ENCODE data around the gene PA2G4. TPM values are rescaled to one million over a fixed set of nuclear protein-coding genes. Genes with fewer than 3 reads are reported as not detected.

PA2G4 gene
- total RNA-seq, 1 experiment from 2014 or later, result 406 TPM

DNA sequence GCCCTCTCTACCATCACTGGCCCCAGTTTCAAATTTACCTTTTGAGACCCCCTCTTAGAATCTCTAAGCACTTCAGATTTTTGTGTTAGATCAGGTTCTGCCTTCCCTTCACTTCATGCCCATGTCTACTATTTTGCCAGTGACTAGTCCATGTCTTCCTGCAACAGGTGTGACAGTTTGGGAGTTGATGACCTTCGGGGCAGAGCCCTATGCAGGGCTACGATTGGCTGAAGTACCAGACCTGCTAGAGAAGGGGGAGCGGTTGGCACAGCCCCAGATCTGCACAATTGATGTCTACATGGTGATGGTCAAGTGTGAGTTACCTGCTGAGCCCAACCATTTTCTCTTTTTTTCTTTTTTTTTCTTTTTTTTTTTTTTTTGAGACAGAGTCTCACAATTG lies 5.8 kb upstream of the PA2G4 start:
- 0 out of 2 replicates have a peak, but pooled peaks cover 3% of the 10 kb centered on the region for H3K36me3 ChIP-seq (ENCODE audit: low read depth, low read length)
- ATAC-seq, result no peak
- H3K9me3 ChIP-seq (ENCODE audit: low read length), result no peaks in the 10 kb centered on the region
- no TSS peak for BruUV-seq (replicated peaks)
- CTCF ChIA-PET, result no interaction called here
- no peaks in the 10 kb centered on the region for H4K20me1 ChIP-seq (ENCODE audit: low read length)
- no peak overlapping the region for H3K4me2 ChIP-seq (ENCODE audit: low read length)
- H3K4me1 ChIP-seq (ENCODE audit: insufficient read depth, low read length), result peaks cover 9% of the 10 kb centered on the region
- H3K27ac ChIP-seq (ENCODE audit: low read length), result no peak overlapping the region
- H3K9me2 ChIP-seq (replicated peaks; ENCODE audit: low read length), result no peaks in the 10 kb centered on the region
- H2AFZ ChIP-seq (ENCODE audit: low read length), result no peak overlapping the region
- no peak overlapping the region for H3K9ac ChIP-seq (ENCODE audit: low read length)
- no peak for DNase-seq
- intact Hi-C loops (cut with micrococcal nuclease), result no loop called here
- no peaks in the 10 kb centered on the region for H3K27me3 ChIP-seq (ENCODE audit: low read length)
- no peak overlapping the region for H3K4me3 ChIP-seq (ENCODE audit: low read length)
- no peaks in the 10 kb centered on the region for H3K79me2 ChIP-seq (ENCODE audit: low read length)
- no peak for TF ChIP-seq EZH2 (IDR thresholded peaks at IDR 0.05; ENCODE audit: low read length, unreplicated experiment)
- TF ChIP-seq, protein P1, sequence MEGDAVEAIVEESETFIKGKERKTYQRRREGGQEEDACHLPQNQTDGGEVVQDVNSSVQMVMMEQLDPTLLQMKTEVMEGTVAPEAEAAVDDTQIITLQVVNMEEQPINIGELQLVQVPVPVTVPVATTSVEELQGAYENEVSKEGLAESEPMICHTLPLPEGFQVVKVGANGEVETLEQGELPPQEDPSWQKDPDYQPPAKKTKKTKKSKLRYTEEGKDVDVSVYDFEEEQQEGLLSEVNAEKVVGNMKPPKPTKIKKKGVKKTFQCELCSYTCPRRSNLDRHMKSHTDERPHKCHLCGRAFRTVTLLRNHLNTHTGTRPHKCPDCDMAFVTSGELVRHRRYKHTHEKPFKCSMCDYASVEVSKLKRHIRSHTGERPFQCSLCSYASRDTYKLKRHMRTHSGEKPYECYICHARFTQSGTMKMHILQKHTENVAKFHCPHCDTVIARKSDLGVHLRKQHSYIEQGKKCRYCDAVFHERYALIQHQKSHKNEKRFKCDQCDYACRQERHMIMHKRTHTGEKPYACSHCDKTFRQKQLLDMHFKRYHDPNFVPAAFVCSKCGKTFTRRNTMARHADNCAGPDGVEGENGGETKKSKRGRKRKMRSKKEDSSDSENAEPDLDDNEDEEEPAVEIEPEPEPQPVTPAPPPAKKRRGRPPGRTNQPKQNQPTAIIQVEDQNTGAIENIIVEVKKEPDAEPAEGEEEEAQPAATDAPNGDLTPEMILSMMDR (conservative IDR thresholded peaks at IDR 0.05; ENCODE audit: low read depth, low read length), result no peak
- TF ChIP-seq EZH2phosphoT487 (IDR thresholded peaks at IDR 0.05; ENCODE audit: borderline replicate concordance, low read length), result no peak
- POLR2A ChIA-PET (ENCODE audit: unreplicated experiment), result no interaction called here
- no peaks in the 10 kb centered on the region for H3F3A ChIP-seq (ENCODE audit: low read length, unreplicated experiment)

DNA sequence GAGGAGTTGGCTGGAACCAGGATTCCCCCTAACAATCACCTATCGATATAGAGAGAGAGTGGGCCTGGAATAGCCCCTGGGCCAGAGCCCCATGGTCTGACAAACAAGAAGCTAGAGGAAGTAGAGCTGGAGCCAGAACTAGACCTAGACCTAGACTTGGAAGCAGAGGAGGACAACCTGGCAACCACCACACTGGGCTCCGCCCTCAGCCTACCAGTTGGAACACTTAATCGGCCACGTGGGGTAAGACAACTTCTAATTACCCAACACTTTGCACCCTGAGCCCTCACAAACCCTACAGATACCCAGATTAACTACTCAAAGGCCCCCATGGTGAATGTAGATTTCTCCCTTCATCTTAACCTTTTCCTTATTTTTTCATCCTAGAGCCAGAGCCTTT lies 4.6 kb upstream of the PA2G4 start:
- no peaks in the 10 kb centered on the region for H3K9me2 ChIP-seq (replicated peaks; ENCODE audit: low read length)
- 0 out of 2 replicates have a peak, but pooled peaks cover 3% of the 10 kb centered on the region for H3K36me3 ChIP-seq (ENCODE audit: low read depth, low read length)
- ChIA-PET POLR2A (ENCODE audit: unreplicated experiment) (no interaction called here), CTCF (no interaction called here)
- BruUV-seq (replicated peaks), result no TSS peak
- no peak for TF ChIP-seq EZH2phosphoT487 (IDR thresholded peaks at IDR 0.05; ENCODE audit: borderline replicate concordance, low read length)
- TF ChIP-seq, protein P1 (conservative IDR thresholded peaks at IDR 0.05; ENCODE audit: low read depth, low read length), result no peak
- no peak for TF ChIP-seq EZH2 (IDR thresholded peaks at IDR 0.05; ENCODE audit: low read length, unreplicated experiment)
- no peak overlapping the region for H3K9ac ChIP-seq (ENCODE audit: low read length)
- no peak overlapping the region for H3K27ac ChIP-seq (ENCODE audit: low read length)
- no peaks in the 10 kb centered on the region for H3F3A ChIP-seq (ENCODE audit: low read length, unreplicated experiment)
- no peak for ATAC-seq
- H3K79me2 ChIP-seq (ENCODE audit: low read length), result peaks cover 5% of the 10 kb centered on the region
- H2AFZ ChIP-seq (ENCODE audit: low read length), result no peak overlapping the region
- H3K4me3 ChIP-seq (ENCODE audit: low read length), result no peak overlapping the region
- no peak for DNase-seq
- H3K27me3 ChIP-seq (ENCODE audit: low read length), result no peaks in the 10 kb centered on the region
- no peaks in the 10 kb centered on the region for H4K20me1 ChIP-seq (ENCODE audit: low read length)
- no peak overlapping the region for H3K4me2 ChIP-seq (ENCODE audit: low read length)
- H3K9me3 ChIP-seq (ENCODE audit: low read length), result no peaks in the 10 kb centered on the region
- H3K4me1 ChIP-seq (ENCODE audit: insufficient read depth, low read length), result peaks cover 11% of the 10 kb centered on the region
- intact Hi-C loops (cut with micrococcal nuclease), result no loop called here

DNA sequence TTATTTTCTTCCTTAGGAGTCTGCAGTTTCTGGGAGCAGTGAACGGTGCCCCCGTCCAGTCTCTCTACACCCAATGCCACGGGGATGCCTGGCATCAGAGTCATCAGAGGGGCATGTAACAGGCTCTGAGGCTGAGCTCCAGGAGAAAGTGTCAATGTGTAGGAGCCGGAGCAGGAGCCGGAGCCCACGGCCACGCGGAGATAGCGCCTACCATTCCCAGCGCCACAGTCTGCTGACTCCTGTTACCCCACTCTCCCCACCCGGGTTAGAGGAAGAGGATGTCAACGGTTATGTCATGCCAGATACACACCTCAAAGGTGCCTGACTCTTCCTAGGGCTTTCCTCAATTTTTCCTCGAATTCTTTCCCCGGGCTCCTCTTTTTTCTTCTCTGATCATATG lies 3.3 kb upstream of the PA2G4 start:
- POLR2A ChIA-PET (ENCODE audit: unreplicated experiment), result no interaction called here
- no peak overlapping the region for H3K27ac ChIP-seq (ENCODE audit: low read length)
- no peaks in the 10 kb centered on the region for H3K27me3 ChIP-seq (ENCODE audit: low read length)
- TF ChIP-seq EZH2phosphoT487 (IDR thresholded peaks at IDR 0.05; ENCODE audit: borderline replicate concordance, low read length), result no peak
- no peaks in the 10 kb centered on the region for H3K9me2 ChIP-seq (replicated peaks; ENCODE audit: low read length)
- H3K36me3 ChIP-seq (ENCODE audit: low read depth, low read length), result 0 out of 2 replicates have a peak, but pooled peaks cover 4% of the 10 kb centered on the region
- no peaks in the 10 kb centered on the region for H3F3A ChIP-seq (ENCODE audit: low read length, unreplicated experiment)
- peaks cover 17% of the 10 kb centered on the region for H3K79me2 ChIP-seq (ENCODE audit: low read length)
- H4K20me1 ChIP-seq (ENCODE audit: low read length), result peaks cover 8% of the 10 kb centered on the region
- no peak overlapping the region for H2AFZ ChIP-seq (ENCODE audit: low read length)
- no peak overlapping the region for H3K4me3 ChIP-seq (ENCODE audit: low read length)
- H3K4me2 ChIP-seq (ENCODE audit: low read length), result no peak overlapping the region
- ATAC-seq (no peak), DNase-seq (no peak)
- H3K9me3 ChIP-seq (ENCODE audit: low read length), result no peaks in the 10 kb centered on the region
- peaks cover 13% of the 10 kb centered on the region for H3K4me1 ChIP-seq (ENCODE audit: insufficient read depth, low read length)
- intact Hi-C loops (cut with micrococcal nuclease), result no loop called here
- BruUV-seq (replicated peaks), result no TSS peak
- CTCF ChIA-PET, result no interaction called here
- H3K9ac ChIP-seq (ENCODE audit: low read length), result no peak overlapping the region

Data from PC-3 (cell line).